Pancreas (tissue), 10 donors: ENCODE data around the gene PARD3. TPM values are rescaled to one million over a fixed set of nuclear protein-coding genes. Genes with fewer than 3 reads are reported as not detected.

Experiments
- ATAC-seq, 4 donors: fragments of 200-7000 bp; cut with Tn5 transposase; one replicate each; pipeline versions ENCODE4 v1.8.0 to v1.9.1; 2020; ENCODE audit warnings: mild to moderate bottlenecking in 4 of 4, moderate library complexity in 4 of 4
- DNase-seq, 6 donors: peaks; one replicate each; pipeline ENCODE4 v3.0.0-alpha.2; 2020
- FAIRE-seq: peaks from 2 replicates; lab custom pipeline; 2012; peaks lifted over from hg19 to GRCh38; lab: Jason Lieb, UNC
- H3K27ac ChIP-seq, 4 donors: fragments of 200-600 bp; sonication (generic); 1 replicate in 3 of 4; 2 replicates in 1 of 4; pipeline versions ENCODE4 v1.5.0 to v1.8.0; 2020
- H3K27me3 ChIP-seq, 4 donors: fragments of 200-600 bp; one replicate each; pipeline ENCODE4 v1.8.0; 2021
- H3K36me3 ChIP-seq, 3 donors: fragments of 200-600 bp; sonication (generic) in 1 of 3; one replicate each; pipeline versions ENCODE4 v1.5.0 to v1.8.0; 2020 to 2021
- H3K4me1 ChIP-seq, 3 donors: fragments of 200-600 bp; one replicate each; pipeline ENCODE4 v1.8.0; 2021
- H3K4me3 ChIP-seq, 4 donors: fragments of 200-600 bp; sonication (generic) in 2 of 4; one replicate each; pipeline versions ENCODE4 v1.5.0 to v1.8.0; 2020 to 2021
- H3K9me3 ChIP-seq, 4 donors: fragments of 200-600 bp; one replicate each; pipeline ENCODE4 v1.8.0; 2021
- WGBS, 2 donors: extraction: QIAGEN DNeasy Blood & Tissue Kit; methylation state at CpG; one replicate each; pipeline ENCODE4 v1.1.7; 2013; 5-methylcytosine and 5-hydroxymethylcytosine counted together
- intact Hi-C, 3 donors: fragments of 100-400 bp; cut with DNase I; formaldehyde crosslinking; loops; one replicate each; pipeline versions ENCODE4 v1.11.1 to v1.14.2; 2022
- polyA plus RNA-seq, 2 donors: library from polyadenylated mRNA; stranded (reverse); fragments of 200-250 nt; gene quantifications; one replicate each; pipeline ENCODE4 v1.2.3, GENCODE V29; 2013
- total RNA-seq, 6 donors: library from RNA; stranded (reverse); fragmentation: NEBNext Ultra II Directional in 4 of 6; extraction: Animal tissue kit (Norgen Biotek cat#: 25700) in 4 of 6; gene quantifications; one replicate each; pipeline versions ENCODE4 v1.2.1 to v1.2.4, GENCODE V29; 2021 to 2023
- TF ChIP-seq, protein P1 (sequence below), 4 donors: fragments of 200-600 bp; sonication (generic) in 3 of 4; IDR thresholded peaks; one replicate each; pipeline versions ENCODE4 v1.5.0 to v1.8.0; 2021; ENCODE audit warnings: antibody characterized with exemption in 4 of 4
- donor health status: healthy with polysubstance abuse.
- donor health status: DM: no; HTN: no; CAD: no; lungs with moderate emphysema.
- donor health status: DM: no; HTN: no; CAD: no.
- donor health status: control.
- donor health status: control.
- donor health status: Bipolar disorder and iron deficiency.
- donor health status: DM: yes; HTN: yes; CAD: no.
- donor health status: DM: no; HTN: no; CAD: no.
- donor health status: DM: no; HTN: no; CAD: no.
- donor health status: DM: yes; HTN: yes; CAD: no.

PARD3 gene
- total and polyA plus RNA-seq, 8 donors: 12.8 to 32.3 (median 23.4) TPM

DNA sequence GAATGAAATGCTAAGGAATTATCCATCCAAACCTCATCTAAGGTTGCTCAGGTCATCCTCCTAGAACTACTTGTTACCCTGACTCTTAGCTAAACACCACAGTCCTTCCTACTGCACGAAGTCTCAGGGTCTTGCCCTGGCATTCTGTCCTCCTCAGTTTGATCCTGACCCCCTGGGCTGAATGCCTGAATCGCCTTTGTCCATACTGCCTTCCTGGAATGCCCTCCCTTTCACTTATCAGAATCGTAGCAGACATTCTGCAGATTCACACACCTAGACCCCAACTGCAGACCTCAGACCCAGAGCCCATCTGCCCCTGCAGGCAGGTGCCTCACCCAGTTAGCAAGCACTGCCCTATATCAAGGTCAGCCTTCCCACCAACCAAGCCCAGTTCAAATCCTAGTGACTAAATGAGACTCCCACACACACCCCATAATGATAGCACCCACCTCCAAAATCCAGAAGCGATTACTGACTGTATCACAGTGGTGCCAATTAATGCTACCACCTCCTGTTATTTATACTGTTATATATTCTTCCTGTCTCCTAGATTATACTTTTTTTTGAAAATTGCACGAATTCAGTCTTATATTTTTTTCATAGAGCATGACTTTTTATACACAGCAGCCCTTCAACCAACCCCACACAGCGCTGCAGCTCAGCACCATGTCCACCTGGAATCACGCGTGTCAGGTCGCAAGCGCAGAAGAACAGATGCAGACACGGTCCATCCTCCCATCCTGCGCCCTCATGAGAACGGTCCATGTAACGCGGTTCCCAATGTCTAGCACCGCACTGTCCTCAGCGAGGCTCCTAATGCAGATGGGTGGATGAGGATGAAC lies 3.7 kb downstream of the PARD3 start:
- intact Hi-C loops: no loop called here
- Histone ChIP-seq H3K9me3 (no peaks in the 10 kb centered on the region), H3K4me3 (no peak overlapping the region), H3K27ac (no peak overlapping the region), H3K27me3 (no peaks in the 10 kb centered on the region), H3K4me1 (peaks cover 7 to 29% (median 24%) of the 10 kb centered on the region in 3 donors), H3K36me3 (no peaks in the 10 kb centered on the region)
- TF ChIP-seq, protein P1, sequence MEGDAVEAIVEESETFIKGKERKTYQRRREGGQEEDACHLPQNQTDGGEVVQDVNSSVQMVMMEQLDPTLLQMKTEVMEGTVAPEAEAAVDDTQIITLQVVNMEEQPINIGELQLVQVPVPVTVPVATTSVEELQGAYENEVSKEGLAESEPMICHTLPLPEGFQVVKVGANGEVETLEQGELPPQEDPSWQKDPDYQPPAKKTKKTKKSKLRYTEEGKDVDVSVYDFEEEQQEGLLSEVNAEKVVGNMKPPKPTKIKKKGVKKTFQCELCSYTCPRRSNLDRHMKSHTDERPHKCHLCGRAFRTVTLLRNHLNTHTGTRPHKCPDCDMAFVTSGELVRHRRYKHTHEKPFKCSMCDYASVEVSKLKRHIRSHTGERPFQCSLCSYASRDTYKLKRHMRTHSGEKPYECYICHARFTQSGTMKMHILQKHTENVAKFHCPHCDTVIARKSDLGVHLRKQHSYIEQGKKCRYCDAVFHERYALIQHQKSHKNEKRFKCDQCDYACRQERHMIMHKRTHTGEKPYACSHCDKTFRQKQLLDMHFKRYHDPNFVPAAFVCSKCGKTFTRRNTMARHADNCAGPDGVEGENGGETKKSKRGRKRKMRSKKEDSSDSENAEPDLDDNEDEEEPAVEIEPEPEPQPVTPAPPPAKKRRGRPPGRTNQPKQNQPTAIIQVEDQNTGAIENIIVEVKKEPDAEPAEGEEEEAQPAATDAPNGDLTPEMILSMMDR (IDR thresholded peaks at IDR 0.05): no peak
- DNase-seq: no peak
- 77 to 85% methylated on average over 17 of the region's 17 CpGs for WGBS, 2 donors
- FAIRE-seq: no peak
- ATAC-seq: no peak

DNA sequence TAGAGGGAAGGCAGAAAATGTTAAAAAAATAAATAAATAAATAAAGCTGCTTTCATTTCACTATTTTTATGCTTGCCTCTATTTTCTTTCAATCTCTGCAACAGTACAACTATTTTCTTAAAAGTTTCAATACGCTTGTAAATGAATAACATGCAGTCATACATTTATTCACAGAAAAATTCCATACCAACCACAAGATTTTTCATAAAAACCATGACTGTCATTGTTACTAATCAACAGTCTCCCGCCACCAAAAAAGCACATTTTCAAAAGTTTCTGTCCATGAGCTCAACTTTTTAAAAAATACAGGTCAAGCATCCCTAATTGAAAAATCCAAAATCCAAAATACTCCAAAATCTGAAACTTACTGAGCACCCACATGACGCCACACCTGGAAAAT lies 5.3 kb downstream of the PARD3 start:
- intact Hi-C loops: no loop called here
- no peak overlapping the region for H3K27ac ChIP-seq

DNA sequence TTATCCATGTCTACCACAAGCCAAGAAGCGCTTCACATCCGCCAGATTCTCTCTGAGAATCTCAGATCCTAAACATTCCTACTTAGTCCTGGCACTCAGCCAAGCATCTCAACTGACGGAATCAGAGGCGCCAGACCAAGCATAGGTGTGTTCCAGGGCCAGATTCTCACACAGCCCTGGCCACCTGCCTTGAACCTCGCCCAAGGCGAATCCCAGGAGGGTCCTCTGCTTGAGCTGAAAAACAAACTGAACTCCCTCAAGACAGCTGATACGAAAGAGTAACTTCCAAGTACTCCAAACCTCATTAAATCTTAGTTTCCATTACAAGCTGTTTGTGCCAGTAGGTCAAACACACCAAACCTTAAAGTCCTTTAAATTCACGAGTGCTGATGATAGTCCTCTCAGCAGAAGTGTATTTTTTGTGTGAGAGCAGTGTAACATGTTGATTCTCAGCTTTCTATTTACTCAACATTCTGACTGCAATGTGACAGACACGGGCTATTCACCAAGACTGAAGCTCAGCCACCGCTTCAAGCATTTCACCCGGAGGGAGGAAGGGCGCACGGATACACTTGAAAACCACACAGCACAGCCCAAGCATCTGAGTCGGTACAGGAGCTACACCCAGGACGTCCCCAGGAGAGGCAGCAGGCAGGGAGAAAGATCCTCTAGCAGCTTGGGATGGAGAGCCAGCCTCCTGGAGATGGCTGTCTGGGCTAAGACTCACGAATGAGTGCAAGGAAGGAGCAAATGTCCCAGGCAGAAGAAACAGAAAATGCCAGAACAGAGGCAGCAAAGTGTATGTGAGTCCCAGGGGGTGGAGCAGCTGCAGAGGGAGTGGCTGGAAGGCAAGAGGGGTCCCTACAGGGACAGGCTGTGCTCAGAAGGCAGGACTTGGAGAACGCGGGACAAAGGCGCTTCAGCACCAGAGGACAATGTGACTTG lies 6.0 kb downstream of the PARD3 start:
- TF ChIP-seq, protein P1 (IDR thresholded peaks at IDR 0.05): no peak
- 41 to 59% methylated on average over 19 of the region's 19 CpGs for WGBS, 2 donors
- no peaks in the 10 kb centered on the region for H3K27me3 ChIP-seq
- FAIRE-seq (no peak), DNase-seq (no peak), ATAC-seq (peak in 1 of 4 donors; percentile 28)
- no peaks in the 10 kb centered on the region for H3K36me3 ChIP-seq
- no peak overlapping the region for H3K27ac ChIP-seq
- intact Hi-C loops: no loop called here
- no peaks in the 10 kb centered on the region for H3K9me3 ChIP-seq
- peaks cover 7 to 24% (median 23%) of the 10 kb centered on the region in 3 donors for H3K4me1 ChIP-seq
- H3K4me3 ChIP-seq: no peak overlapping the region

More for the DNA sequence above, 5.3 kb downstream of the PARD3 start:
- H3K4me3 ChIP-seq: no peak overlapping the region
- H3K4me1 ChIP-seq: peaks cover 7 to 24% (median 23%) of the 10 kb centered on the region in 3 donors
- ATAC-seq: no peak
- 85 to 94% methylated on average over 3 of the region's 3 CpGs for WGBS, 2 donors
- TF ChIP-seq, protein P1 (IDR thresholded peaks at IDR 0.05): no peak
- no peak for DNase-seq
- H3K9me3 ChIP-seq: no peaks in the 10 kb centered on the region
- no peaks in the 10 kb centered on the region for H3K27me3 ChIP-seq
- no peak for FAIRE-seq
- H3K36me3 ChIP-seq: no peaks in the 10 kb centered on the region

DNA sequence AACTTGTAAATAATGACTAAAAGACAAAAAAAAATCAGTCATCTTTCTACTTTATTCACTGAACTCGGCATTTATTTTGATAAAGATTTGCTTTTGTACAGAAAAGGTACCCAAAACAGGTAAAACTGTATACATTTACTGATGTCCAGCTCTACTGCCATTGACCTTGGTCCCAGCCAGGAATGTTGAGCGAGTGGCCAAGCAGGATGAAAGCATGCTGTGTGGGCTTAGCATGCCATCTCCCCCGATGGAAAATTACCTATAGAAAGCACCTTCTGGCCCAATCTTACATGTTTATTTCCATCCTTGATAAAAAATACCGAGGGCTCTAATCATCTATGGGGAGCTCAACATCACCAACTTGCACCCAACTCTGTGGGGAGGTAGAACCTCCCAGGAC lies 6.8 kb downstream of the PARD3 start:
- WGBS, 2 donors: 55 to 60% methylated on average over 4 of the region's 4 CpGs
- intact Hi-C loops: no loop called here
- no peak overlapping the region for H3K4me3 ChIP-seq
- DNase-seq (no peak), ATAC-seq (no peak), FAIRE-seq (no peak)
- peaks cover 7 to 21% (median 21%) of the 10 kb centered on the region in 3 donors for H3K4me1 ChIP-seq
- no peaks in the 10 kb centered on the region for H3K27me3 ChIP-seq
- H3K9me3 ChIP-seq: no peaks in the 10 kb centered on the region
- H3K36me3 ChIP-seq: no peaks in the 10 kb centered on the region
- TF ChIP-seq, protein P1 (IDR thresholded peaks at IDR 0.05): no peak
- H3K27ac ChIP-seq: no peak overlapping the region
